KBM-7 (cell line): ENCODE results near the gene PEX6.
A peak's percentile ranks its signal among the peaks of the same experiment; 100 is the strongest.

ENCODE experiments used
- DNase-seq: peaks from one replicate; pipeline ENCODE4 v3.0.0-alpha.2; 2015
- in situ Hi-C: fragments of 300-500 bp; cut with MboI; formaldehyde crosslinking; loops from 2 replicates; pipeline ENCODE4 v1.14.3; 2020; ENCODE audit warnings: low sequenced_read_pairs, low pct_unique_long_range_greater_than_20kb, mixed read lengths

The PEX6 gene, protein sequence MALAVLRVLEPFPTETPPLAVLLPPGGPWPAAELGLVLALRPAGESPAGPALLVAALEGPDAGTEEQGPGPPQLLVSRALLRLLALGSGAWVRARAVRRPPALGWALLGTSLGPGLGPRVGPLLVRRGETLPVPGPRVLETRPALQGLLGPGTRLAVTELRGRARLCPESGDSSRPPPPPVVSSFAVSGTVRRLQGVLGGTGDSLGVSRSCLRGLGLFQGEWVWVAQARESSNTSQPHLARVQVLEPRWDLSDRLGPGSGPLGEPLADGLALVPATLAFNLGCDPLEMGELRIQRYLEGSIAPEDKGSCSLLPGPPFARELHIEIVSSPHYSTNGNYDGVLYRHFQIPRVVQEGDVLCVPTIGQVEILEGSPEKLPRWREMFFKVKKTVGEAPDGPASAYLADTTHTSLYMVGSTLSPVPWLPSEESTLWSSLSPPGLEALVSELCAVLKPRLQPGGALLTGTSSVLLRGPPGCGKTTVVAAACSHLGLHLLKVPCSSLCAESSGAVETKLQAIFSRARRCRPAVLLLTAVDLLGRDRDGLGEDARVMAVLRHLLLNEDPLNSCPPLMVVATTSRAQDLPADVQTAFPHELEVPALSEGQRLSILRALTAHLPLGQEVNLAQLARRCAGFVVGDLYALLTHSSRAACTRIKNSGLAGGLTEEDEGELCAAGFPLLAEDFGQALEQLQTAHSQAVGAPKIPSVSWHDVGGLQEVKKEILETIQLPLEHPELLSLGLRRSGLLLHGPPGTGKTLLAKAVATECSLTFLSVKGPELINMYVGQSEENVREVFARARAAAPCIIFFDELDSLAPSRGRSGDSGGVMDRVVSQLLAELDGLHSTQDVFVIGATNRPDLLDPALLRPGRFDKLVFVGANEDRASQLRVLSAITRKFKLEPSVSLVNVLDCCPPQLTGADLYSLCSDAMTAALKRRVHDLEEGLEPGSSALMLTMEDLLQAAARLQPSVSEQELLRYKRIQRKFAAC

DNA sequence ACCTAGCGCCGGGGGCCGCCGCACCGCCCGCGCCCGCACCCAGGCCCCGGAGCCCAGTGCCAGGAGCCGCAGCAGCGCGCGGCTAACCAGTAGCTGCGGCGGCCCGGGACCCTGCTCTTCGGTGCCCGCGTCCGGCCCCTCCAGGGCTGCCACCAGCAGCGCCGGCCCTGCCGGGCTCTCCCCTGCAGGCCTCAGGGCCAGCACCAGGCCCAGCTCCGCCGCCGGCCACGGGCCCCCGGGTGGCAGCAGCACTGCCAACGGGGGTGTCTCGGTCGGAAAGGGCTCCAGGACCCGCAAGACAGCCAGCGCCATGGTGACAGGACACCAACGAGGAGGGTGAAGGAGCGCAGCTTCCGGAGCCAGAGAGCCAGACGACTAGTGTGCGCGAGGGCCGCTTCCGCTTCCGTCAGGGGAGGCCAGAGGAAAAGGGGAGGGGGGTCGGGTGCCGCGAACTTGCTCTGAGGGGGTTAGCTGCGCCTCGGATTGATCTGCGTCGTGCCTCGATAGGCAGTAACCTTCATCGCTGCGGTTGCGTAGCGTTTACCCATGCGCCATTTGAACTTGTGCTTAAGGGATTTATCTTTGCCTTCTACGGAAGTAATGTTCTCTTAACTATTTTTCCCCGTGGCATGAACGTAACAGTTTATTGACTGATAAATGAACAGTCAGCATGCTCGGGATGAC is at the start of gene PEX6:
Gene PEX6 (minus strand): TSS at position 343 of the 684 bp plus-strand sequence. CDS start 31 bp downstream, at position 312.
- in situ Hi-C loops, result no loop called here
- peak; percentile 95 for DNase-seq

DNA sequence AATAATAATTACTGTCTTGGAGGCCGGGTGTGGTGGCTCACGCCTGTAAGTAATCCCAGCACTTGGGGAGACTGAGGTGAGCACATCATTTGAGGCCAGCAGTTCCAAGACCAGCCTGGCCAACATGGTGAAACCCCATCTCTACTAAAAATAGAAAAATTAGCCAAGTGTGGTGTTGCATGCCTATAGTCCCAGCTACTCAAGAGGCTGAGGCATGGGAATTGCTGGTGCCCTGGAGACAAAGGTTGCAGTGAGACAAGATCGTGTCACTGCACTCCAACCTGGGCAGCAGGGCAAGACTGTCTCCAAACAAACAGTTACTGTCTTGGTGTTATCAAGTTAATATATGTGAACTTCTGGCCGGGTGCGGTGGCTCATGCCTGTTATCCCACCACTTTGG is 47.4 kb upstream of the PEX6 start:
- DNase-seq, result no peak
- in situ Hi-C loops, result no loop called here

DNA sequence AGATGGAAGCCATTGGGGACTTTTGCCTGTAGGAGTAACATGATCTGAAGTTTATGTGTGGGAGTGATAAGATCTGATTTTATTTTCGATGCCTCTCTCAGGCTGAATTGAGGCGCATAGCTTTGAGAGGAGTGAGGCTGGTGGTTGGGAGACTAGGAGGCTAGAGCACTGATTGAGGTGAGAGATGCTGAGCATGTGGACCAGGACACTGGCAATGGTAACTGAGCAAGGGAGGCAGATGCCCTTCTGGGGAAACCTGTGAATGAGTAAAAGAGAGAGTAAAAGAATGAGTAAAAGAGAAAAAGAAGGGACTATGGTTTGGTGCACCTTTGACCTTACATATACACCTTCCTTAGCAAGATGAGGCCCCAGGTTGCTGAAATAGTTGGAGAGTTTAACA is 45.5 kb upstream of the PEX6 start:
- DNase-seq, result no peak
- in situ Hi-C loops, result no loop called here

DNA sequence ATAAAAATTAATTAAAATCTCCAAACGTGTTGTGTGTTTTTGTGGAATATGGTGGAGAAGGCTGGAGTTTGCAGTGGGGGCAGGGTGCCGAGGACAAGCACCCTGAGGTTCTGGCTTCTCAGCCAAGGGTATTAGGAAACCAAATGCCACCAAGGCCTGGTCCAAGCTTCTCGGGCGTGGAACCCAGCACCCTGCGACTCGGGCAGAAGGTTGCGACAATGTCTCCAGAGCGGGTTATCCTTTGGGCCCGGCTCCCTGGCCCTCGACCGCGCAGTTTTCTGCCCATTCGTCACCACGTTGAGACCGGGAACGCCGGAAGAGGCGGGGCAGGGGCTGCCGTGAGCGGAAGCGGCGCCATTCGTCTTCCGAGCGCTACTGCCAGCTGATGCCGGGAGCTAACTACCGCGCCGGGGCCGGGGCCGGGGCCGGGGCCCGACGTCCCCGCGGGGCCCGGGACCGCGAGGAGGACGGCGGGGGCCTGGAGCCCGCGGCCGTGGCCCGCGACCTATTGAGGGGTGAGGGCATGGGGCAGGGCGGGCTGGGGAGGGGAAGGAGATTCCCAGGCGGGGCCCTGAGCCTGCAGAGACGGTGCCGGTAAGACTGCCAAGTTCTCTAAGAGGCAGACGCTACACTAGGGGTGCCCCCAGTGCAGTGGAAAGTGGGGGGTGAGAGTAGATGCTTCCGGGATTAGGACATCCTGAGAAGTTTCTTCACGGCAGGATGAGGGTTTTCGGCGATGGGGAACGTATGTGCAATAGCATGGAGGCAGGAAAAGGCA is 42.5 kb upstream of the PEX6 start, which contains the start of gene RRP36:
Gene RRP36 (plus strand): TSS at position 354 of the 778 bp plus-strand sequence. CDS start 32 bp downstream, at position 386.
- peak; percentile 70 for DNase-seq
- in situ Hi-C loops, result no loop called here

DNA sequence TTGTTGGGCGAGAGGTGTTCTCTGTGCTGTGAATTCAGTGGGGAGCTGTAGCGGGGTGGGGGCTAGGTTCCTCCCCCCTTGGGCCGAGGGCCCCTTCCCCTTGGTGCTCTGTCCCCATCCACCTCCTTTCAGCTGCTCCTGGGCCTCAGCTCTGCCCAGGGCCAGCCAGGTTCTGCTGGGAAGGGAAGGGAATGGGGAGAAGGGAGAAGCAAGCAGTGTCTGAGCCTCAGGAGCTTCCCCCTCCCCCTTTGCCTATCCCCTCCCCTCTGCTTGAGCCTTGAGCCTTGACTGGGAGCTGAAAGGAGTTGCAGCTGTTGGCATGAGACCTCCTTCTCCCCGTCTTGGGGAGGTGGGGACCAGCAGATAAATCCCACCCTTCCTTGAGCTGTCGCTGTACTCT is 41.9 kb upstream of the PEX6 start:
- in situ Hi-C loops, result no loop called here
- no peak for DNase-seq

DNA sequence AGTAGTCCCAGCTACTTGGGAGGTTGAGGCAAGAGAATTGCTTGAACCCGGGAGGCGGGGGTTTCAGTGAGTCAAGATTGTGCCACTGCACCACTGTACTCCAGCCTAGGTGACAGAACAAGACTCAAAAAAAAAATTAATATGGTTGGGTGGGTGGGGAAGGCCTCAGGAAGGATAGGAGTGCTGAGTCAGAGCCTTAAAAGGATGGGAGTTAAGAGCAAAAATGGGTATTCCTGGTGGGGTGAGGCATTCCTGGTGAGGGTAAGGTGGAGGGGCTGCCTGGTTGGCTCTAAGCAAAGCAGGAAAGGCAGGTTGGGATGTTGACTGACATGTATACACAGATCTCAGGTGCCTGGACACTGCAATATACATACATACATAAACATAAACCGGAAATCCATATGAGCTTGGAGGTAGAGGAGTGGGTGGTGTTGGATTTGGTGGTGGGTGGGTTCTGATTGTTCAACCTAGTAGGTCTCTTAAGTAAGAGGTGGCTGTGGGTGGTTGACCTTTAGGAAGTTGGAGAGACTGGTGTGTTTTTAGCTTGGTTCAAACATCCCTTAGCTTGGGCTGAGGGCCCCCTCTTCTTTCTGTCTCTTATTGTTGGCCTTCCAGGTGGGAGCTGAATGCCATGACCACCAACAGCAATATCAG is 41.2 kb upstream of the PEX6 start:
- DNase-seq, result no peak
- in situ Hi-C loops, result no loop called here

DNA sequence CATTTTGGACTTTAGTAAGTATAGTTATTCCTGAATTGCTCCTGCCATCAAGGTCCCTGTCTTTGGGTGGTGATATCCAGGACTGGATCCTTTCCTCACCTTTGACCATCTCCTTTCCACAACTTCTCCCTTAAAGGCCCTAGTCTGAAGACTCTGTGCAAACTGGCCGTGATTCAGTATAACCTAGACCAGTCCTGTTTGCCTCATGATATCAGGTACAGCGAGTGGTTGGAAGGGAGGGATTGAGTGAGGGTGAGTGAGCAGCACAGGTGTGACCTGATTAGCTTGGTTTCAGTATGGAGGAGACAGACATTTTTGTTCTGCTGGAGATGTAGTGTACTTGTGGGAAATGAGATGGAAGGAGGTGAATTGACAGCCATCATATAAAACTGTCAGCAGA is 40.2 kb upstream of the PEX6 start:
- no peak for DNase-seq
- in situ Hi-C loops, result no loop called here

DNA sequence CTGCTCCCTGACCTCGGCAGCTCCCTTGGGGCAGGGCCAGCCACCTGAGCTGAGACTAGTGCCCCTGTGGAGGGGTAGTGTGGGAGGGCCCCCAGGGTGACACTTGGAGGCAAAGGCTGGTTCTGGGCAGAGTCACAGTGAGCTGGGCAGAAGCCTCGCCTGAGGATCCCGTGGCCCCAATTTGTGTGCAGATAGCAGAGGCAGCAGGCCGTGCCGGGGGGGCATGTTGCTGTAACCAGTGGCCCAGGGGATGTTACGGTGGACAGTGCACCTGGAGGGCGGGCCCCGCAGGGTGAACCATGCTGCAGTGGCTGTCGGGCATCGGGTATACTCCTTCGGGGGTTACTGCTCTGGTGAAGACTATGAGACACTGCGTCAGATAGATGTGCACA is 38.0 kb upstream of the PEX6 start:
- in situ Hi-C loops, result no loop called here
- DNase-seq, result no peak

DNA sequence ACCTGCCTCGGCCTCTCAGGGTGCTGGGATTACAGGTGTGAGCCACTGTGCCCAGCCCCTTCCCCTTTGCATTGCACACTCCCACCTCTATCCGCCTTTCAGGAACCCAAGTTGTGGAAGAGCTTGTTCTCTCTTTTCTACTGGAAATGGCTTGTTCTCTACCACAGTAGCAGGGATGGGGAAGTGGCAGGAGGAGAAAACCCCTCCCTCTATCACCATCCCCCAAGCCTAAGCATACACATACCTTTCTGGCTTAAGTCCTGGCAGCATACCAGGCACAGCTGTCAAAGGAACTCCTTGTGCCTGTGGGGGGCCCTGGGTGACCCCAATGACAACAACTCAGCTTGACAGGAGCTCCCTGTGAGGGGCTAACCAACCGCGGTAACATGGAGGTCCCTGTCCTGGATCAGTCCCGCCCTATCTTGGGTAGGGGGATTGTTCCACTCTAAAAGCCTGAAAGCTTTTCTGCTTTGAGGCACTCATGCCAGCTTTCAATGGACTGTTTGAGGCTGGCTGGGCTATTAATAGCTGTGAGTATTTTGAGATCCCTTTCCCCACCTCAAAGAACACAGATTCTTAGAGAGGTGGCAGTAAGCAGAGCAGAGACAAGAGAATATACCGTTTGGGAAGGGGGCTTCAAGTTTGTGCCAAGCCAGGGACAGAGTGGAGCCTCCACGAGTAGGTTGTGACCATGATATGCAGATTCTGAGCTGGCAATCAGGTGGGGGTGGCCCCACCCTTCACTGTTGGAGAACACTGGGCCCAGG is 37.4 kb upstream of the PEX6 start:
- DNase-seq, result peak; percentile 28
- in situ Hi-C loops, result no loop called here

DNA sequence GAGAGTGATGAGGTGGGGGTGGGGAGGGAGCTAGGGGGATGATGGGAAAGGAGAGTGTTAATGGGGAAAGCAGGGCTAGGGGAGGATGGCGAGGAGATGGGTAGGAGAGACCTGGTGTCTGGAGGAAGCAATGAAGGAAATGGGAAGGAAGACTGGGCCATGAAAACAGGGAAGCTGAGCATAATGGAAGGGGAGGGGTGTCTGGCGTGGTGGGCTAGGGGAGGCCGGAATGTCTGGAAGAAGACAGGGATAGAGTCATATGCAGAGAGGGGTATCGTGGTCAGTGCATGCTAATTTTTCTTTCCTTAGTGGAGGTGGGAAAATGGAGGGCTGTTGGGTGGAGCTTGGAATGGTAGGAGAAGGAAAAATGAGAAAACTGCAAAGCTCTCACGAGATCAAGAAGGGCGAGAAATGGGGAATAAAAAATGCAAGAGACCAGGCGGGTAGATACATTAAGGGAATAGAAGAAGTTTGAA is 35.5 kb upstream of the PEX6 start:
- in situ Hi-C loops, result no loop called here
- peak; percentile 18 for DNase-seq

DNA sequence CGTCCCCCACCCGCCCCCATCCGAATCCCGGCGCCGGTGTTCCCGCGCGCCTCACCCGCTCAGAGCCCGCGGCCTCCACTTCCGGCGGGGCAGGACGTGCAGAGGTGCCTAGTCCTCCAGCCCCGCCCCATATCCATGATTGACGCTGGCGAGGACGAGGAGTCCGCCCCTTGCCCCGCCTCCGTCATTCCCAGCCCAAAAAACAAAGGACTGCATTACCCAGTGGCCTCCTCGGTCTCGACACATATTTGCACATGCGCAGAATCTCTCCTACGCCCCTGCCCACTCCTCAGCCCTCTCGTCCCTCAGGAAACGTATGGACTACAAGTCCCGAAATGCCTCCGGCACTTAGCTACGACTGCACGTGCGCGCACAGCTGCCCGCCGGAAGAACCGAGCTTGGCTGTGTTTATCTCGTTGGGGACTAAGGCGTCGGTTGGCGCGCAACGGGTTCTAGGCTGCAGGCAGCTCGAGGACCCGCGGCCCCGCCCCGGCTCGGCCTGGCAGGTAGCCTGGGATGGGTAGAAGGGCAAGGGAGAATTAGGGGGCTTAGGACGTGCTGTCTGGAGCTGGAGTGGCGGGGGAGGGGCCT is 35.0 kb upstream of the PEX6 start, which contains the start of the genes KLHDC3 and MEA1:
Gene KLHDC3 (plus strand): TSS at position 407 of the 591 bp plus-strand sequence. CDS start 2,944 bp downstream, outside the sequence.
Gene MEA1 (minus strand): TSS at position 104 of the 591 bp plus-strand sequence. CDS start 133 bp downstream, outside the sequence.
- DNase-seq, result peak; percentile 100
- in situ Hi-C loops, result no loop called here

DNA sequence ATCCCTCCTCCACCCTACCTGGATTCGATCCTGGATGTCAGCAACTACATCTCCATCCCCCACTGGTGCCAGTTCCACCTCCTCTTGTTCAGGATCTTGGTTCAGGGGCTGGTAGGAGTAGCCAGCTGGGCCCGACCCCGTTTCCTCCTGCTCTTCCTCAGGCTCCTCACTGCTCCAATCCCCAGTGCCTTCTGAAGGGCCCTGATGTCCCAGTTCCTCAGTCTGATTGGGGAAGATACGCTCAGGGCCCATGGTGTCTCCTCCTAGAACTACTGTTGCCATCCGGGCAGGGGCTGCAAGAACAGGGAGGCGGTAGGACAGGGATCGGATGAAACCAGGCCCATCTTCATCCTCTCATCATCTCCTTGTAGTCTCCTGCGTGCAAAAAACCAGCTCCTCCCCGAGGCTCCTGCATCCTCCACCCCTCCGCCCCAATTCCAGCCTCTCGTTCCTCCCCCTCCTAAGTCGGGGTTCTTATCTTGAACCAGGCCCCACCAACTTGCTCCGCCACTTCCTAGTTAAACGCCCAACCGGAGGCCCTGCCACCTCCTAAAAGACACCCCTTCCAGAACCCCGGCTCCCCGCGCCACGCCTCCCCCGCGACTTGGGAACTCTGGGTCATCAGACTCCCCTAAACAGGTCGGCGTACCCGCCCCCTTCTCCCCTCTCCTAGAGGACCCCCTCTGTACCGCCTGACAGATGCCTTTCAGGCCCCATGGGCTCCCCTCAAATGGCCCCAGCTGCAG is 34.3 kb upstream of the PEX6 start:
- in situ Hi-C loops, result no loop called here
- peak; percentile 46 for DNase-seq

DNA sequence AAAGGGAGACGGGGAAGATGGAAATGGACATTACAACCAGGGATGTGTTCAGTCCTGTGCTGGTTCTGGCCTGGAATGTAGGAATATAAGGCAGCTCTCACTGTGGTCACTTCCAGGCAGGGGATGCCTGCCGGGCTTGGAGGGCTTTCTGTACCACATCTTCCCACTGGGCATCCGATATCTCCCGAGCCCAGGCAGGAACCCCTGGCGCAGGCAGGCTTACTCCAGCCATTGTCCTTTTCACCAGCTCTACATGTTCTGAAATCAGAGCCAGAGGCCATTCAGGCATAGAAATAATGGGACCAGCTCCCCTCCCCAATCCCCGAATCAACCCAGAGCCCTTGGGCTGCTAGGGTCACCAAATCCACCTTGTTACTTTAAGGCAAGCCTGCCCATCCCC is 33.4 kb upstream of the PEX6 start:
- in situ Hi-C loops, result no loop called here
- no peak for DNase-seq

DNA sequence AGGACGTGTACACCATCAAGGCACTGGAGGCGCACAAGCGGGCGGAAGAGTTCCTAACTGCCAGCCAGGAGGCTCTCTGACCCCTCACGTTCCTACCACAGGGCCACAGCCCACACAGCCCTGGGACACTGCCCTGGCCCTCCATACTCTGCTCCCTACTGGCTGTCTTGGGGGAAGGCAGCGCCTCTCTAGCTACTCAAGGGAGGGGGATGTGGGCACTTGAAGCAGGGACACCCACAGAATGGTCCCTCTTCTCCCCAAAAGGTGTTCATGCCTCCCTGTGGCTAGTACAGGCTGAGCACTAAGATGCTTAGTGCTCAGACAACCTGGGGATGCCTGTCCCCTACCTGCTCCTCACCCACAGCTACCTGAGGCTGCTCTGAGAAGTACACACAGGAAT is 32.2 kb upstream of the PEX6 start:
- in situ Hi-C loops, result no loop called here
- DNase-seq, result no peak

DNA sequence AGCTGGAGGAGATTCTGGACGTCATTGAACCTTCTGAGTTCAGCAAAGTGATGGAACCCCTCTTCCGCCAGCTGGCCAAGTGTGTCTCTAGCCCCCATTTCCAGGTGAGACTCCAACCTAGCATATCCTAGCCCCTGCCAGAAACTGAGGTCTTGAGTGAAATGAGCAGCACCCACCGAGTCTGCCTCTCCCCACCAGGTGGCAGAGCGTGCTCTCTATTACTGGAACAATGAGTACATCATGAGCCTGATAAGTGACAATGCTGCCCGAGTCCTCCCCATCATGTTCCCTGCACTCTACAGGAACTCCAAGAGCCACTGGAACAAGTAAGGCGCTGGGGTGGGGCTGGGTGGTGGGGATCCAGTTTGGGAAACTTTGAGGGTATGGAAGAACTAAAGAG is 30.1 kb upstream of the PEX6 start:
- DNase-seq, result peak; percentile 48
- in situ Hi-C loops, result no loop called here

DNA sequence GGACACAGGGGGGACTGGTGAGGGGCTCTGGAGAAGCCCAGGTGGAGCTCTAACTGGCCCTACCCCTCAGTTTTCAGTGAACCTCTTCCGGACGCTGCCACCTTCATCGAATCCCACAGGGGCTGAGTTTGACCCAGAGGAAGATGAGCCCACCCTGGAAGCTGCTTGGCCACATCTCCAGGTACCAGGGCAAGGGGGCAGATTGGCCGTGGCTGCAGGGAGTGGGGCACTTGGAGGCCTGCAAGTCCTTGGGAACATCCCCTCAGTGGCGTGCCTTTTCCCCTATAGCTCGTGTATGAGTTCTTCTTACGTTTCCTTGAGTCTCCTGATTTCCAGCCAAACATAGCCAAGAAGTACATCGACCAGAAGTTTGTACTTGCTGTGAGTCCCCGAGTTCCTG is 28.1 kb upstream of the PEX6 start:
- DNase-seq, result no peak
- in situ Hi-C loops, result no loop called here
